HG03045 (cell line): Measurements from ENCODE around the gene KLF5.
"Not testable (repeated sequence)": the region's sequence is repeated elsewhere in the genome, so short reads cannot be mapped to it uniquely, and the experiment has no call there.

Source experiments
- ATAC-seq: cut with Tn5 transposase; IDR thresholded peaks from one replicate; pipeline ENCODE4 v1.9.1; 2021; ENCODE audit warnings: mild to moderate bottlenecking, moderate library complexity; ENCODE audit not compliant: unreplicated experiment

Gene KLF5

DNA sequence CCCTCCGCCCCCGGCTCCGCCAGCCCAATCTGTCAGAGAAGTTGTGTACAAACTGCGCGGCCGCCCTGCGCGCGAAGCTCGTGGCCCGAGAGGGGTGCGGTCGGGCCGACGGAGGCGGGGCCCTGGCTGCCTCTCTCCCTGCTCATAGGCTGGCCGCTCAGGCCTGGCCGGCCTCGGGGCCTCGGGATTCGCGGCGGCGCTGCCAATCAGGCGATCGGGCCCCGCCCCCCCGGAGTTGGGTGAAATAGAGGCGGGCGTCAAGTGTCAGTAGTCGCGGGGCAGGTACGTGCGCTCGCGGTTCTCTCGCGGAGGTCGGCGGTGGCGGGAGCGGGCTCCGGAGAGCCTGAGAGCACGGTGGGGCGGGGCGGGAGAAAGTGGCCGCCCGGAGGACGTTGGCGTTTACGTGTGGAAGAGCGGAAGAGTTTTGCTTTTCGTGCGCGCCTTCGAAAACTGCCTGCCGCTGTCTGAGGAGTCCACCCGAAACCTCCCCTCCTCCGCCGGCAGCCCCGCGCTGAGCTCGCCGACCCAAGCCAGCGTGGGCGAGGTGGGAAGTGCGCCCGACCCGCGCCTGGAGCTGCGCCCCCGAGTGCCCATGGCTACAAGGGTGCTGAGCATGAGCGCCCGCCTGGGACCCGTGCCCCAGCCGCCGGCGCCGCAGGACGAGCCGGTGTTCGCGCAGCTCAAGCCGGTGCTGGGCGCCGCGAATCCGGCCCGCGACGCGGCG, at the start of gene KLF5:
Gene KLF5, plus strand, starts transcription at position 270 of the 724 bp plus-strand sequence. Its CDS starts 323 bp downstream, at position 593.
- ATAC-seq, result peak; percentile 98

DNA sequence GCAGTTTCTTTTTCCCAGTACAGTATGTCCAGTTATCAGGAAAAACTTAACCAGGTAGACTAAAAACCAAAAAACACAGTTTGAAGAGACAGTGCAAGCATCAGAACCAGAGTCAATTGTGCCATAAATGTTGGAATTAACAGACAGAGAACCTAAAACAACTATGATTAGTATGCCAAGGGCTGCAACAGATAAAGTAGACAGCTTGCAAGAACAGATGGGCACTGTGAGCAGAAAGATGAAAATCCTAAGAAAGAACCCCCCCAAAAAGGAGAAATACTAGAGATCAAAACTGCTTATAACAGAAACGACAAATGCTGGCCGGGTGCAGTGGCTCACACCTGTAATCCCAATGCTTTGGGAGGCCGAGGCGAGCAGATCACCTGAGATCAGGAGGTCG, 47.1 kb upstream of the KLF5 start:
- ATAC-seq, result no peak

DNA sequence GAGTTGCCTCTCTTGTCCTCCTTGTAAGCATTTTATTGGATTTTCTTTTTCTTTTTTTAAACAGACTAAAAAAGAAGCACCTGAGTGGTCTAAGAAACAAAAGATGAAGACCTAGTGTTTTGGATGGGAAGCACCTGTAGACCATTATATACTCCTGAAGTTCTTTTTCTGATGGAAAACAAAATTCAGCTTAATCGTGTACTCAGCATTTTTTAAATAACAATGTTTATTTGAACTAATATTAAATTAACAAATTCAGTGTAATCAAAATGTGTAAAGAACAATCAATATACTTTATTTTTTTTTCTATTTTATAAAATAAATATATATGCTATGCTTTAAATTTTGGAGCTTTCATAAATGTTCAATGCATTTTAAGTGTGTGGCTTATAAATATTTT, 43.0 kb upstream of the KLF5 start:
- no peak for ATAC-seq

DNA sequence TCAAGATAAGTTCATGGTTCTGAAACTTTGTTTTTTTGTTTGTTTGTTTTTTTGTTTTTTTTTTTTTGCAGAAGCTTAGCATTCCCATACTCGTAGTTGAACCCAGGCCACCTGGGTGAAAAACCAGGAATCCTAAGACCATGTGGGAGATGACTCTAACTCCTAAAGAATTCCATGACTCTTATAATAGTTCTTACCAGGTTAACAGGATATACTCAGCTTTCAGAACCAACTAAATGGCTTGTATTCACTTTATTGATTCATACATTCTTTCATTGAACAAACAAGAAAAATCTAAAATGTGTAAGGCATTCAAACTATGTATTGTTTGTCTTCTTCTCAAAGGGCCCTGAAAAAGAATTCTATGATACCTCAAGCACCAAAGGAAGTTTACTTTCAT, 40.5 kb upstream of the KLF5 start:
- ATAC-seq, result no peak

DNA sequence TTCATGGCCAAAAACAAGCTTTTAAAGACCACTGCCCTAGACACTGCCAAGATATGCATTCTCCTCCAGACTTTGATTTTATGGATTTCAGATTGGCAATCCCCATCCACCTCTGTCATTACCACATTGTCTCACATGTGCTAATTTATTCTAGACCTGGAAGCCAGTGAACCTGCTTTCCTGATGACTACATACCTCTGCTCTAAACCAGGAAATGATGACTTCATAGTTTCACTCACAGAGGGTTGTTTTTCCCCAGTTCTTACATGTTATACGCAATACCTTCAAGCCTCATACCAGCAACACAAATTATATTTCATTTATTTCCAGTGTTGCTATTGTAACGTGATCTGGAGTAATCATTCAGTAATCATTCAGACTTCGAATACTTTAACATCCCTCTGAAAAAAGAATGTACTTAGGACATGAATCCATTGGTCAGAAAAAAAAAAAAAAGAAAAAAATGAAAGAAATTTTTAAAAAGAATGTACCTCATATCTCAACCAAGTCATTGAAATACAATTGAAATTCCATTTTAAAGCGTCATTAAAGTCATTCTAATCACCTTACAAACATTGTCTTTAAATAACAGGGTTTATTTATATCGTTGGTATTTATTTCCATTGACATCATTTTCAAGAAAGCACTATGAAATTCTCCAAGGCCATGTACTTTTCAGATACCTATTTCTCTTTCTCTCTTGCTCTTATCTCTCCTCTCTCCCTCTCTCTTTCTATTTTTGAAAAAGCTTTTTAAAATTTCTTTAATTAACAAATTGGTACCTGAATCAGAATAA, 33.4 kb upstream of the KLF5 start:
- ATAC-seq, result no peak

DNA sequence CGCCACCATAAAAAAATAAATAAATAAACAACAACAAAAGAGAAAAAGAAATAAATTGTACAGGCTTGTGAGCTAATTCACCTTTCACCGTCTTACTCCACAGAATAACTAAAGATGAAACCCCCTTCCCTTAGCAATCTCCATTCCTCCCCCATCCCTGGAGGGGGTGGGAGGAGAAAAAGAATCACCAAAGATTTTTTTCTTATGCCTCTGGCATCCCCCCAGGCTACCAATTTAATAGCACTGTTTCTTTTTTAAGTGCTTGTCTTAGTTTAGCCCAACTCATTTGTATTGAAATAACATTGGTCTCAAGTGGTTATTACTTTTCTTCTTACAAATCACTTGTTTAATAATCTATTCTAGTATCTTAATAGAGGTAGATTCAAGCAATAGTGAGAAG, 23.9 kb upstream of the KLF5 start:
- no peak for ATAC-seq

DNA sequence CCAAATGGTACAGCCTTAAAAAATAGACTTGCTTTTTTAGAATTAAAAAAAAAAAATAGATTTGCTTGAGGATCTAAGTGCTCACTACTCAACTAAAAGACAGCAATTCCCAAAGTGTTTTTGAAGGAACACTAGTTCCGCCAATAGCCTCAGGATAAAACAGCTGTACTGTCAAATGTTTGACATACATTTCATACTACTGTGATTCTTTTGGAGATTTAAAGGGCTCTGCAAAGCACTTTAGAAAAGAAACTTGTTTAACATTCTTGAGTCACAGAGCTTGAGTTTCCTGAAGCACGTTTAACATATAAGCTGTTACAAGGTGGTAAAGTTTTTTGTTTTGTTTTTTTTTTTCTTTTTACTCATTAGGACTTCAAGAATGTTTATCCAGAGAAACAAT, 23.1 kb upstream of the KLF5 start:
- no peak for ATAC-seq

DNA sequence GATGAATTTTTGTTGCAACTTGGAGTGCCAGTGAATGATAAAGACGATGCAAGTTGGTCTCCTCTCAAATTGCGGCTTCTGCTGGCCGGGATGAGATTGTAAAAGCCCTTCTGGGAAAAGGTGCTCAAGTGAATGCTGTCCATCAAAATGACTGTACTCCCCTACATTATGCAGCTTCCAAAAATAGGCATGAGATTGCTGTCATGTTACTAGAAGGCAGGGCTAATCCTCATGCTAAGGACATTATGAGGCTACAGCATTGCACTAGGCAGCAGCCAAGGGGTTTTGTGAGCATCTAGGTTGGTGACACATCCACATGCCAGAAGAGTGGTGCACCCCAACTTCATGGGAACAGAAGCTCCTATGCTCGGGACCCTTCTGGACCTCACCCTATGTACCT, 22.2 kb upstream of the KLF5 start:
- no peak for ATAC-seq

DNA sequence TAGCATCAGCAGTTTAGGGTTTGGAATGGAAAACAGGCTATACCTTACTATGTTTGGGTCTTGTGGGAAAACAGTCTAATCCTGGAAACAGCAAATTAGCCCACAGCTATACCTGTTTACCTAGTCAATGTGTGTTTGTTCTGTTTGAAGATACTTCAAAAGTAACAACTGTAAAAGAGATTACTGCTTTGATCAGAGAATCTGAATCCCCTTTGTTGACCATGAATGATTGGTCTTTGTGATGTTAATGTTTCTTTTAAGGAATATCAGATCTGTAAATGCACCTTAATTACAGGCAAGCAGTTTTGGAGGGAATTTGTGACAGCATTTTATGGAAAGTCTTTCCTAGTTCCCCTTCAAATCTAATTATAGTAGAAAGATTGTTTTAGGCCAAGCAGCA, 20.7 kb upstream of the KLF5 start:
- no peak for ATAC-seq

DNA sequence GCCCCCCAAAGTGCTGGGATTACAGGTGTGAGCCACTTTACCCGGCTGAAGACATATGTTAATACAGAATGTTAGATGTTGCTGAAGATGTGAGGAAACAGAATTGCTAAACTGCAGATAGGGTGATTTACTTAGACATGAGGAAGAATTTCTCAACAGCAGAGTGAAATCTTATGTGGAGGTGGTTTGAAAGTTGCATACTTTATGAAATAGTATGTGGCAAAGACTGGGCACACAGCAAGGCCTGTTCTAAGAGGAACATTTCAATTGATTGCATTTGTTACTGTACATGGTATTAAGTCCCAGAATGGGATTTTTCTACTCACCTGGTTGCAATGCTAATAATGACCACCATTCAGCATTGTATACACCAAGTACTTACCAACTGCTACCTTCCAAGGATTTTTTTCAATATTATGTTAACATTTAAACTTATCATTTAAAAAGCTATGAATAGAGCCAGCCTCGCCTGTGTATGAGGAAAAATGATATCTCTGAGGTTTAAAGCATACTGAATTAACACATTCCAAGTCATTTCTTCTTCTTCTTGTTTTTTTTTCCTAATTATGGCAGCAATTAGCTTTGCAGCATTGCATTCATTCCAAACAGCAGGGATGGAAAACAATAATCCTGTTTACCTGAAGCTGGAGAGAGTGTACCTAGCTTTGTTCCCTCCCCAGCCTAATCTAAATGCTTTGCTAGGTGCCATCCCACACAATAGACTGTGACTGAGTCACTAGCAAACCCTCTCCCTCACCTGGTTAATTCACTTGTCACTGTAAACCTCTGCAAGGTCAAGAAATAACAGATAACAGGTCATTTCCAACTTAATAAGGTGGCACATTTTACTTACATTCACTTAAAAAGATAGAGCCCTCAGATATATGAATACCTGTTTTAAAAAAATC, 19.4 kb upstream of the KLF5 start:
- ATAC-seq, result no peak

DNA sequence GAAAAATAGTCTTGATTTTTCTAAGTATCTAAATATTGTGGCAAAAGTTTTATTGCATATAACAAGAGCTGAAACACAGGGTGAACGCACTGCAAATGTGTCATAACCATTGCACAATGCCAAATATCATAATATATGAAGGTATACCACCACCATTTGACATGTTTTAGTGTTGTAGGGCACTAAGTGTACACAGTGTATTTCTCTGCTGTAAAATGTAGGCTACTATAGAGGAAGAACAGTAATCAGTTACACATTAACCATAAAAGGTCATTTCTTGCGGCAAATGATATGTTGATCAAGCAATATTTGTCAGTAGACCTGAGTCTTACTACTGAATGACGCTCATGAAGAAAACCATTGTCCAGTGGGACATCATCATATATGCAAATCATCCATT, 18.3 kb upstream of the KLF5 start:
- no peak for ATAC-seq

DNA sequence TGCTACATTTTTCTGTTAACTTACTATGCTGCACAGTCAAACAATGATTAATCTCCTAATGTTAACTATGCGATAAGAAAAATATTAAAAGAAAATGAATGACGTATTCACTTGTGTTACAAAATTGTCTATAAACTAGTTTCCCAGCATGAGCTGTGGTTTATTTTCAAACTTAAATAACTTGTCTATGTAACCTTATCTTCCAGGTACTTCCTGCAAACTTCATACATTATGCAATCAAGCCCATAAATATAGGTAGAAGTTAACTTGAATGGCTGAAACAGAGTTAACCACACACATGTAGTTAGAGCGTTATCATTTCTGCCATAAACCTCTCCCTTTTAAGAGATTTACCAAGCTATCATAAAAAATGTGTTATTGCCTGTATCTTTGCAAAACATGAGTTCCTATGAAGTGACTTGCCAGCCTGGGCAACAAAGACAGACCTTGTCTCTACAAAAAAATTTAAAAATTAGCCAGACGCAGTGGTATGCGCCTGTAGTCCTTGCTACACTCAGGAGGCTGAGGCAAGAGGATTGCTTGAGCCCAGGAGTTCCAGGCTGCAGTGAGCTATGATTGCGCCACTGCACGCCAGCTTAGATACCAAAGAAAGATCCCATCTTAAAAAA, 17.7 kb upstream of the KLF5 start:
- no peak for ATAC-seq

DNA sequence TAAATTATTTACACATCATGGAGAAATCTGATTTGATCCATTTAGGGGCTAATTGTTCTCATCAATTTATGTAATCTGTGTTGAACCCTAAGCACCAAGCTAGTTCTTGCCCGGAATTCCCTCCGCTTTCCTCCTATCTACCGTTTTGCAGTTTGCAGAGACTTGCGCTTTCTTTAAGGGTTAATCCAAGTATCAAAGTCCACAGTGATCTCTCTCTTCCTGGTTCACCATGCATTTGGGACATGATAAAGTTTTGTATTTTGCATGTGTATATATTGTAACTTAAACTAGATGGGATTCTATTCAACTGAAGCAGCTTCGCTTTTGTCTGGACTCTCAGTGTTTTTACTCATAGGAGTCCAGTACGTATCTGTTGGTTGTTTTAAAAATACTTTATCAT, 13.8 kb upstream of the KLF5 start:
- no peak for ATAC-seq

DNA sequence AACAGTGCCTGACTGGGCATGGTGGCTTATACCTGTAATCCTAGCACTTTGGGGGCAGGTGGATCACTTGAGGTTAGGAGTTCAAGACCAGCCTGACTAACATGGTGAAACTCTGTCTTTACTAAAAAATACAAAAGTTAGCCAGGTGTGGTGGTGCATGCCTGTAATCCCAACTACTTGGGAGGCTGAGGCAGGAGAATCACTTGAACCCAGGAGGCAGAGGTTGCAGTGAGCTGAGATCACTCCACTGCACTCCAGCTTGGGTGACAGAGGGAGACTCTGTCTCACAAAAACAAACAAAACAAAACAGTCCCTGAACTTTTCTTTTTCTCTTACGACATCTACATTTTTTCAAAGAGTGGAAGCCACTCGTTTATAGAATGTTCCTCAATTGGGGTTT, 10.2 kb upstream of the KLF5 start:
- ATAC-seq, result not testable (repeated sequence)

DNA sequence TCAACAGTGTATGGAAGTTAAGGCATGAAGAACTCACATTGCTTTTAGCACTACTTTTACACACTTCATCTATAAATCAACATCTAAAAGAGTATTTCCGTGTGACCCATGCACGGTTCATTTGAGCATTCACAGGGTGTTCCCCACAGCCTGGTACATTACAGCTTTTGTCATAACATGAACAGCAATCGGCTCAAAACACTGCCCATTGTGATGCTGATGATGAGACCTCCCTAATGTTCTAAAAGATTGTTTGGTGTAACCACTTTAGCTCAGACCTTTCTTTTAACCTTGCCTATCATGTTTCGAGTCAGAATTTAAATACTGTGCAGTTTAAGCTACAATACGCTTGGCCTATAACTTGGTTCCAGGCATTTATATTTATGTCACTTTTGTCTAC, 4.1 kb upstream of the KLF5 start:
- no peak for ATAC-seq

DNA sequence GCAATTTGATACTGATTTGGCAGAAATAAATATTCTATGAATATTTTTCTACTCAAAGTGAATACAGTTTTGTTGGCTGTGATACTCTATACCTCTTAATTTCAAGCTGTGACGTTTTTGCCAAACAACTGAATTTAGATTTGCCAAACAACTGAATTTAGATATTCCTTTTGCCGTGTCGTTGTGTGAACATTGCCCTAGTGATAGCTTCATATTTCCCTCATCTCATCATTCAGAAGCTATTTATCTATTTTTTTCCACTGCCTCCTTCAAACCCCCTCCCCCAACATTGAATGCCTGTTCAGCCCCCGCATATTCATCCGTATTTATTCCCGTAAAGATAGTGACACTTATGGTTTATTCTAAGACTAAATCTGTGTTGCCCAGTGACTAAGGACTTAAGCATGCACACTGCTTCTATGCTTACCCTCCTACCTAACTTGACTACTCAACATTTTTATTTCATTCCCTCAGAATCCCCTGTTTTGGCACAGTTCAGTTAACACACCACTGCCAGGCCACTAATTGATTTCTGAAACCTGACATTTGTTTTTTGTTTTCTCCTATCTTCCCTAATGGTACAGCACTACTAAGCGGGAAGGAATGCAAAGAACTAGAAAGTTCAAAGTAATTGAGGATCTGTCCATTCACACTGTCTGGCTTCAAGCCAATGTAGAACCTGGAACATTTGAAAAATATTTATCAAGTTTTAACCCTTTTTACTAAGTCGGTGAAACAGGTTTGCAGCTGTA, 2.8 kb upstream of the KLF5 start:
- ATAC-seq, result no peak

DNA sequence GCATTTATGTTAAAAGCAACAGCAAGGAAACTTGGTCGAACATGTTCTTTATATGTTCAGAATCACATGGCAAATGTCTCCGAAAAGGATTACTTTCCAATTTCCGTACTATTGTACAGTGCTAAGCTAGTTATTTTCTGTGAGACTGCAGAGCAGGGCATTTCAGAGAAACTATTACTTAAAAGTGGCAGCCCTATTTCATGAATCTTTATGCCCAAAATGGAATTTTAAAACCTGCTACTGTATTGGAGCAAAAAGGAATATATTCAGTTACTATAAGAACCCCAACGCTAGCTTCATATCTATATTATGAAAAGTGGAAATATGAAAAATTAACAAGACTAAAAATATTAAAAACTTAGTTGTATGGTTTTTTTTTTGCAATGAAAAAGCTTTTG, 2.2 kb upstream of the KLF5 start:
- no peak for ATAC-seq

DNA sequence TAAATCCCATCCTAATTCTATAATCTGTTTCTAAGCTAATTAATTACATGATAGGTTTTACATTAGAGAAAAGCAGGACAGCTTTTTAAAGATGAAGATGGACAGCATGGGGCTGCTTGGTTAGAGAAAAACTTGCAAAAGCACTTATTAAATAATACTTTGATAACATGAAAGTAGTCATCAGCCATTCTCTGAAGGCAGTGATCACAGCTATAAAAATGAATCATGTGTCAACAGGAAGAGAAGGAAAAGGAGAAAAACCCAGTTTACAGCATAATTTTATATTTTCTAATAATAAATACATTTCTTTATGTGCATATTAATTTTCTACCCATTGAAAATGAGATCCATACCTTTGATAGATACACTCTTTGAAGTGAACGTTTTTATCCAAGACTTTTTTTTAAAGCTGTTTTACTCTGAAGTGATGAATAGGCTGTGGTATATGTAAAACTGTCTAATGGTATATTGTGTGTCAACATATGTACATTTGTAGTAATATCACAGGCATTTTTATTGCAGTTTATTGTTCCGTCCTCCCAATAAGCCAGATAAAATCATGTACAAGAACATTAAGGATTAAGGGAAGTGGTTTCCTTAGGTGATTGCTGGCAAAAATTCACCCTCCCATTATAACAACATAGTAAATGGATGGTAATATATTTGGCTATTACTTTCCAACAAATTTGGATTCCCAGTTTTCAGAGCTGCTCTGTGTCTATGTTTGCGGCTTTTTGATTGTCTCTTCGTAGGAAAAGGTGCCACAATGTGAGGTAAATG, 1.3 kb upstream of the KLF5 start:
- ATAC-seq, result no peak

DNA sequence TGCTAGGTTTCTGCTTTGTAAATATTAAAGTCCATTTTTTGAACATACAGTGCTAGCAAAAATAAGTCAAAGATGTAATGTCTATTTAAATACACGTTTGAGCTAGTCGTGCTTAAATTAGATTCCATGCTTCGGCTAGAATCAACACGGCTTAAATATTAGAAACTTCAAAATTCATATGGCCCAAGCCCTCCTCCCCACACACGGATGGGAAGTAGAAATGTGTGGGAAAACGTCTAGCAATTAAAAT, 816 bp upstream of the KLF5 start:
- no peak for ATAC-seq

DNA sequence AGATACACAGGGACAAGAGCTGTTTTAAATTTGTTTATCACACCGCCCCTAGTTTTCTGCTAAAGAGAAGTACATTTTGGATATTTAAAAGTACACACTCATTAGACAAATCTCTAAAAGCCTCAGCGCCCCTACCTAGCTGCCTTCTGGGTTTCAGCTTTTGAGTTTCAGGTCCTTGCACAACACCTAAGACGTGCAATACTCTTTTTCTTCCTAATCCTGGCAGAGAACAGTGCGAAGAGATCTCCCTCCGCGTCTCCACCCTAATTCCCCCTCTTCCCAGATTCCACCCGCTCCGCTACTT, 421 bp upstream of the KLF5 start:
- ATAC-seq, result peak; percentile 15
